SW 1271 (cell line): ENCODE measurements around the gene MAP4K2.
A peak's percentile ranks its signal among the peaks of the same experiment; 100 is the strongest.

Experiments
- DNase-seq, 2 experiments: peaks; one replicate each; lab custom pipeline; 2025; lab: John Stamatoyannopoulos, UW

The MAP4K2 gene

DNA sequence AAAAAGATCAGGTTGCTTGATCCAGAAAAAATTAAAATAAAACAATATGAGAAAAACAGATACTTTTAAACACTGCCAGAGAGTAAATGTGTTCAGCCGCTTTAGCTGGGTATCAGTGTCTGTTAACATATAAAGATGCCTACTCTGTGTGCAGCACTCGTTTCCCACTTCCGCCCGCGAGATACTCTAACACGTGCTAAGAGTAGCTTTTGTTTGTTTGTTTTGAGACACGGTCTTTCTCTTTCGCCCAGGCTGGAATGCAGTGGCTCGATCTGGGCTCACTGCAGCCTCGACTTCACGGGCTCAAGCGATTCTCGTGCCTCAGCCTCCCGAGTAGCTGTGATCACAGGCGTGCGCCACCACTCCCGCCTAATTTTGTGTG is 7.9 kb upstream of the MAP4K2 start:
- DNase-seq, result peak in 1 of 2 experiments; percentile 56

GRCh38 chr11:64810271-64810890 is 7.4 kb upstream of the MAP4K2 start, which contains the start of gene MEN1:
MEN1 (minus strand) TSS chr11:64810551; CDS start chr11:64810109, 442 bp downstream.
- DNase-seq, result peak; percentile 91 to 94

DNA sequence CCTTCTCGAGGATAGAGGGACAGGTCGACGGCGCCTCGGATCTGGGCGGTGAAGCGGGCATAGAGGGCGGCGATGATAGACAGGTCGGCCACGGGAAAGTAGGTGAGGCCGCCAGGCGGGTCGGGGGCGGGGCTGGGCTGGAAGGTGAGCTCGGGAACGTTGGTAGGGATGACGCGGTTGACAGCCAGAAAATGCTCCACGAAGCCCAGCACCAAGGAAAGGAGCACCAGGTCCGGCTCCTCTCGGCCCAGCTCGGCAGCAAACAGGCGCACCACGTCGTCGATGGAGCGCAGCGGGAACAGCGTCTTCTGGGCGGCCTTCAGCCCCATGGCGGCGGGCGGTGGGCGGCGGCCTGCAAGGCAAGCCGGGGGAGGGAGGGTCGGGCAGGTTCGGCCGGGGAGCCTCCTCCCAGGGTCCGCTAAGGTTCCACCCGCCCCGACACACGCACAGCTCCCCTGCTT is 6.8 kb upstream of the MAP4K2 start:
- peak in 1 of 2 experiments; percentile 19 for DNase-seq

DNA sequence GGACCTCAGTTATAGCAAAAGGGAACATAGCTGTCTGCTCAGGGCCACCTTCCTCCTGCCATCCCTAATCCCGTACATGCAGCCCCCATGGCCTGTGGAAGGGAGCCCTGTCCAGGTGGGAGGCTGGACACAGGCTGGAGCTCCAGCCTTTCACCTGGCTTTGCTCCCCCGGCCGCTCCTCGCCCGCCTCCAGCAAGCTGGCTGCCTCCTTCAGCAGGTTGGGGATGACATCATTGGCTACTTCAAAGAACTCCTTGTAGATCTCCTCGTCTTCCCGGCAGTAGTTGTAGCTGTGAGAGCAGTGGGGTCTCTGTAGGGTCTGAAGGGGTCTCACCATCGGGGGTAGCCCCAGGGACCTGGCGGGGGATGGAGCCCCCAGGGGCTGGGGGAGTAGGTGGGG is 2.5 kb upstream of the MAP4K2 start:
- DNase-seq, result no peak

DNA sequence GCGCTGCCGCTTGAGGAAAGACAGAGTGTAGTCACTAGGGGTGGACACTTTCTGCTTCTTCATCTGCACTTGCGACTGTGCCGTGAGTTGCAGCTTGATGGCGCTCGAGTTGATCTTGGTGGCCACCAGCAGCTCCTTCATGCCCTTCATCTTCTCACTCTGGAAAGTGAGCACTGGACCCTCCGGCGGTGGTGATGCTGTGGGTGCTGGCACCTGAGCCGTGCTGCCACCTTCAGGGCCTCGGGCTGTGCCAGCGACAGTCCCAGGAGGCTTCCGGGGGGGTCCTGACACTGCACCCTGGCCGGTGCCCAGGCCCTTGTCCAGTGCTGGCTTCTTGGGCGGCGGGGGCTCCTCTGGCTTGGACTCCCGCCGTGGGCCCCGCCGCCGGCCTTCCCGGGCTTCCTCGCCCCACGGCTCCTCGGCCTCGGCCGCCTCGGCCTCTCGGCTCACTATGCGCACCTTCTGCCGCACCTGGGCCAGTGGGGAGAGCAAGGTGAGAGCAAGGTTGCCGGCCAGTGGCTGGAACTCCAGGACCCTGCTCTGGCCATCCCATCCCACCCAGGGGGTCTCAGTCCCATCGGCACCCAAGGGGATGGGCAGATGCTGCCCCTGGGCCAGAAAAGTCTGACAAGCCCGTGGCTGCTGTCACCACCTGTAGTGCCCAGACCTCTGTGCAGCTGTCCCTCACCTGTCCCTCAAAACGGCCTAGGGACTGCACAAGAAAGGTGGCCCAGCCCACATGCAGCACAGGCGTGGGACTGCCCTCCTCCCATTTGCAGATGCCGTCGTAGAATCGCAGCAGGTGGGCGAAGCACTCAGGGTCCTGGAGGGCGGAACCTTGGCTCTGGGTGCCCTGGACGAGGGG is 1.6 kb upstream of the MAP4K2 start:
- DNase-seq, result no peak

DNA sequence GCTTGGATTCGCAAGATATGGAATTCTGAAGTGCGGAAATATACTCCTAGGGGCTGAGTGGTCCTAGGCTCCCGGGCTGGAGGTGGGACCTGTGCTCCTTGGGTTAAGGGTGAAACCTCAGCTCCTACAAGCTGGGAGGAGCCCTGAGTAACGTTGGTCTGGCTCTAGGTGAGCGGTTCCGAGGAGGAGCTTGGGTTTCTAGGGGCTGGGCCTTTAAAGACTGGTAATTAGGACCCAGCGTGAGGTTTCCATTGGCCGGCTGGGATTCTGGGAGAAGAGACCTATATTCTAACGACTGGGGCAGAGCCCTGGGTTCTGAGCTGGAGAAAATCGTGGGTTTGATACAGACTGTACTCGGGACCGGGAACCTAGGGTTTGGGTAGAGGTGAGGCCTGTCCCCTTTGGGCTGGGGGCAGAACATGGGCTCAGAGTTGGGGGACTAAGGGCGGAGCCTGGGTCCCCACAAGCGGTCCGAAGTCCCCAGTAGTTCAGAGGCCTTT is 882 bp upstream of the MAP4K2 start:
- peak in 1 of 2 experiments; percentile 42 for DNase-seq

DNA sequence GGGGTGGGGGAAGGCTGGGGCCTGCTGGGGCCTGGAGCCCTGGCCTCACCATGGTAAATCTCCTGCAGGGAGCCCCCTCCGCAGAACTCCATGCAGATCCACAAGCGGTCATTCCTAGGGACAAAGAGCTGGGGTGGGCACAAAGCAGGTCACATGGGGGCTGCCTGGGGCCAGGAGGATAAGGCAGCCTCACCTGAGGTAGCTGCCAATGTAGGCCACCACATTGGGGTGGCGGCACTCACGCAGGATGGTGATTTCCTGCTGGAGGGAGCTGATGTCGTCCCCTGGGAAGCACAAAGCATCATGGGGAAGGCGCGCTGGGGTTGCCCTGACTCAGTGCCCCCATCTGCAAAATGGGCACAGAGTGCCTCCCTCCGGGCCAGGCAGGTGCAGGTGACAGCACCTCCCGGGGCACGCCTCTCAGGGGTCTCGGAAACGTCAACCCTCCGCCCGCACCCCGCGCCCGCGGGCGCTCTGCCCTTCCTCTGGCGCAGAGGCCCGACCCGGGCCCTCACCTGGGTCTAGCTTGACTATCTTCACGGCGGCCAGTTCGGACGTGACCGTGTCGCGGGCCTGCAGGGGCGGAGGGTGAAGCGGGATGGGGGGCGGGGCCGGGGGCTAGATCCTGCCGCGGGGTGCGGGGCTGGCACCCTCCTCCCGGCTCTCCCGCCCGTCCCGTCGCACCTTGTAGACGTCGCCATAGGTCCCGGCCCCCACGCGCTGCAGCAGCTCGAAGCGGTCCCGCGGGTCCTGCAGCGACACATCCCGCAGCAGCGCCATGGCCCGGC is 450 bp downstream of the MAP4K2 start:
- DNase-seq, result peak in 1 of 2 experiments; percentile 41

DNA sequence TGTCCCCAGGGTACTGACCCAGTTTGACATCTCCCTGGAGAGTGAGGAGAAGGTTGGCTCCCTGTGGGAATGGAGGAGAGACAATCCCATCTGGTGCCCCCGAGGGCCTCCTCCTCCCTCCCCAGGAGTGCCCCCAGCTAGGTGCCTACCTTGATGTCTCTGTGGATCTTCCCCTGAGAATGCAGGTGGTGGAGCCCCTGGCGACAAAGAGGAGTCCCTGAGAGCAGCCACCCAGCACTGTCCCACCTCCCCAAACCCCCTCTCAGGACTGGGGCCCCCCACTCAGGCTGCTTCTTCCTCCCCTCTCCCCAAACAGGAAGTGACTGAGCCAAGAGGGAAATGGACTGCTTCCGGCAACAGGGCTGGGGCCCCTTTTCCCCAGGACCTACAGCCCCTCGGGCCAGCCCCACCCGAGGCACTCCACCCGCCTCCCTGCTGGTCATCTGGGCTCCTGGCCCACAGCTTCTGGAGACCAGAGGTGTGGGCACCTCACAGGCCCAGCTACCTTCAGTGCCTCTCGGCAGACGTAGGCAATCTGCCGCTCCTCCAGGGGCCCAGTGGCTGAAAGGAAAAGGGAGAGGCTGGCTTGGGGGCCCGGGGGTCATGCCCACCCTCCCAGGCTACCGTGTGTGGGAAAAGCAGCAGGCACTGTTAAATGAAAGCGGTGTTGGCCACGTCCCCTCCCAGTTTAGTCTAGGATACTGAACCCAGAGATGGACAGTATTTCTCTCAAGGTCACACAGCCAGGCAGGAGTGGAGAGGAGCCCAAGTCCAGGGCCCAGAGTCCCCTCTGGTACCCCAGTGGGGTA is 1.2 kb downstream of the MAP4K2 start:
- no peak for DNase-seq

GRCh38 chr11:64801158-64801464 is 1.9 kb downstream of the MAP4K2 start:
- no peak for DNase-seq

DNA sequence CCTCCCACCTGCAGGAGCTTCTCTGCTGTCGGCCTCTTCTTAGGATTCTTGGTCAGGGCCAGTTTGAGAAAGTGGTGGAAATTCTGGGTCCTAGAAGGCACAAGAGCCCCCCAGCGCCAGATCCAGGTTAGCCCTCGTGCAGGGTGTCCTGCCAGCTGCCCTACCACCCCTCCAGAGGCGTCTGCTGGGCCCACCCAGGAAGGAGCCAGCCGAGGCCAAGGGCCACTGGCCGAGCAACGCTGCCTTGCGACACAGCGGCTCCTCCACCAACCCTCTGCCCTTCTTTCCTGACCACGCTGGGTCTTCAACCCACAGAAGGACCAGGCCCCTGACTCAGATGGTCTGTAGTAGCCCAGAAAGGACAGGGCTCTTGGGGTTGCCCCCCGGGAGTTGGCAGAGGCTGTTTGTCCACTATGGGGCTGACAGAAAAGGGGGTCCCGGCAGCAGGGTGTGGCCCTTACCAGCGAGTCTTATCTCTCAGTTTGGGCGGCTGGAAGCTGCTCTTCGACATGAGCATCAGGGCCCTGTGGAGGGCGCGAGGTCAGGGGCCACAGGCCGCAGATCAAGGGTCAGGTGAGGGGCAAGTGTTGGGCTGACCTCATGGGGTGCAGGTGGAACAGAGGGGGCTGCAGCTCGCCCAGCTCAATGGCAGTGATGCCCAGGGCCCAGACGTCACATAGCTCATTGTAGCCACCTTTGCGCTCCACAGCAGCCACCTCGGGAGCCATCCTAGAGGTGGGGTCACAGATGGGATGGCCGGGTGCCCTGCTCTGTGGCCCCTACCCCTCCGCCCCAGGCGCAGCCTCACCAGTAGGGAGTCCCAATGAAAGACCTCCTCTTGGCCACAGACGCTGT is 2.5 kb downstream of the MAP4K2 start:
- DNase-seq, result no peak

DNA sequence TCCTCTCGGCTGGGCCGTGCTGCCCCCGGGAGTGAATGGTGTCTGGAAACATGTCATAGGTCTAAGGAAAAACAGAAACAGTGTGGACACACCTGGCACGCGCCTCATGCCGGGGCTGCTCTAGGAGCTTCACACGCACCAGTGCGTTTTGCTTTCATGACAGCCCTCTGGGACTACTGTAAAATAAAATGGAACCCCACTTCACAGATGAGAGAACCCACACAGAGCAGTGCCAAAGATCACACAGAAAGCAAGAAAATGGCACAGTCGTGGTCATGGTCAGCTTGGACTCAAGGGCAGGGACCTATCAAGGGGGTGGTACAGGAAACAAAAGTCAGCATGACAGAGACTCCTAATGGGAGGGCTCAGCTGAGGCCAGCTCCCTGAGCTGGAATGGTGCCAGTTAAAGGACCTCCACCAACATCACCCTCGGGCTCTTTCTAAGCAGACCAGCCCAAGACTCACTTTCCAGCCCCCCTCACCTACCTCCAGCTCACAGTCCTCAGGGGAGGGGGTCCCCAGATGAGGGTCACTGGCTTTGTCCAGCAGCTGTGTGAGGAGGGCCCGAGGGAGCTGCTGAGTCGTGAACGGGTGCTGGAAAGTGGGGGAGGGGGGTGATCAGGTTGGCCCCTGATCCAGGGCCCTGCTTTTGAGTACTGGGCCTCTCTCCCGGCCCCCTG is 3.3 kb downstream of the MAP4K2 start:
- DNase-seq, result peak in 1 of 2 experiments; percentile 4

- no peak for DNase-seq
Measured at GRCh38 chr11:64799256-64799622, 3.8 kb downstream of the MAP4K2 start.

- no peak for DNase-seq
Measured at GRCh38 chr11:64796757-64797541, 6.1 kb downstream of the MAP4K2 start.

- no peak for DNase-seq
Measured at GRCh38 chr11:64796047-64796756, 6.8 kb downstream of the MAP4K2 start.

DNA sequence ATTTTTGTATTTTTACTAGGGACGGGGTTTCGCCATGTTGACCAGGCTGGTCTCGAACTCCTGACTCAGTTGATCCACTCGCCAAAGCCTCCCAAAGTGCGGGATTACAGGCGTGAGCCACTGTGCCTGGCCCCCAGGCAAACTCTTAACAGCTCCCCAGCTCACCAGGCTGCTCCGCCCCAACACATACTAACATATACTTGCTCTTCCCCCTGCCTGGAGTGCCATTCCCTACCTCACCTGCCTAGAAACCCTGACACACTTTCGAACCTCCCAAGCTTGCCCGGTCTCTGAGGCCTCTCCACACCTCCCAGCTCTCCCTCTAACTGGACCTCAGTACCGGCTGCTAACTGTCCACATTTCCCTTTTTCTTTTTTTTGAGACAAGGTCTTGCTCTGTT is 8.5 kb downstream of the MAP4K2 start:
- DNase-seq, result no peak

DNA sequence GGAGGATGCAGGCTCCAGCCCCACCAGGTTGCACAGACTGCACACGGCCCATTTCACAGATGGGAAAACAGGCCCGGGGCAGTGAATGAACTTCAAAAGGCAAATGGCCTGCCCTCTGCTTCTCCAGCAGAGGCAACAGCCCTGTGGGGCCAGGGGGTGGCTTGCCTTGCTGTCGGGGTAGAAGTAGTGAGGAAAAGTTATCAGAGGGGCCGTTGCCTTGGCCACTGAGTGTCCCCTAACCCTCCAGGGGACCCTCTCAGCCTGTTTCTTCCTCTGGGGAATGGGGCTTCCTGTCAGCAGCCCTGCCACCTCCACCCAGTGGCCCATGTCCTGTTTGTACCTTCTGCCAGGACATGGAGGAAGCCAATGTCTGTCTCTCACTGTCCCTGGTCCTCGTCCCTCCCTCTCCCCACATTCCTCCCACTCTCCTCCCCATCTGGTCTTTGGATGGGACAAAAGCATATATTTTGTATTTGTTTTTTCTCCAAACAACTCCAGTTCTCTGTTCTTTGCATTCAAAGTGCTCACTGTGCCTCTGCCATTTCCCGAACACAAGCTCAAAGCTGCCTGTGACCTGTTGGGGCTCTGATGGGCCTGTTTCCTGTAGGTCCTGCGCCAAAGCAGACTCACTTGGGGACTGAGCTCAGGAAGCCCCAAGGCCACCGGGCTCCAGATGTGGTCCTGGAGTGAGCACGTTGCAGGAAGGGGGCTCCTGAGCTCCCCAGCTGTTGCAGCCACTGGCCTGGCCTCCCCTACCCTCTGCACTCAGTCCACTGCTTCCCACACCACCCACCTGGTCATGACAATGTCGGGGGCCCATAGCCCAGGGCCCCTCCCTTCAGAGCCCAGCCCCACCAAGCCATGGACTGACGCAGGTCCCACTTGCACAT is 9.5 kb downstream of the MAP4K2 start:
- no peak for DNase-seq

- DNase-seq, result no peak
Measured at GRCh38 chr11:64792482-64792881, 10.5 kb downstream of the MAP4K2 start.
